GM12865 (cell line): ENCODE measurements around the gene SOX8.

Experiments used
- DNase-seq: peaks from one replicate; pipeline ENCODE4 v3.0.0; 2010; ENCODE audit warnings: low read depth
- H3K4me3 ChIP-seq: 2 replicates; pipeline ENCODE4 v1.5.1; 2011; ENCODE audit warnings: mild to moderate bottlenecking, low read depth, low read length, control low read depth
- TF ChIP-seq, protein P1 (sequence below): IDR thresholded peaks from 2 replicates; pipeline ENCODE4 v1.5.1; 2011; ENCODE audit warnings: low read length, control low read depth, low read depth, inconsistent platforms; ENCODE audit not compliant: insufficient read depth; ENCODE audit errors: missing control alignments

SOX8 gene

DNA sequence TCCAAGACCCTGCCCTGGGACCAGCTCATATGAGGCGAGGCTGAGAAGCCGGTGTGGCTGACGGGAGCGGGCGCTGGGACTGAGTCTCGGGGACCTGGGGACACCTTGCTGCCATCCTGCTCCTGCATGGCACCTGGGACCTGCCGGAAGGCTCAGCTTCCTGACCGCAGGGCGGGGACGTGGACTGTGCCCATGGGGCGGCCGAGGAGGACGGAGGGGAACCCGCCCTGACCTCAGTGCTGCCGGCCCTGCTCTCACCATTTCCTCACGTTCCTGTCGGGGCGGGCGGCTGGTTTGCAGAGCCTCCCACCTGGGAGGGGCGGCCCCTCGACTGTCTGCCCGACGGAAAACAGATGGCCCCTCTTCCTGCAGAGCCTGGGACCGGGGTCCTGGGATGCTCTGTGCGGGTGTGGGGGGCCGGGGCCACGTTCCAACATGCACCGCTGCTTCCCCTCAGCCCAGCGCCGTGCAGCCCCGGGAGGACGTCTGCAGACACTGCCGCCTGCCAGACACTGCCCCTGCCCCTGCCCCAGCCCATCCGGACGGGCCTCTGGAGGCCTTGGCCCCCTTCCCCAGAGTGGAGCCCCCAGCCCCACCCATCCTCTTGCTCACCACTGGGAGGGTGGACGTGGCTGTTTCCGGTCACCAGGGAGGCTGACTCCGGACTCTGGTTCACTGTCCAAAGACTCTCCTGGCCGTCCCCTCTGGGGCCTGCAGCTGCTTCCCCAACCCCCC is 47.1 kb downstream of the SOX8 start:
- H3K4me3 ChIP-seq, result no peak overlapping the region
- TF ChIP-seq, protein P1, sequence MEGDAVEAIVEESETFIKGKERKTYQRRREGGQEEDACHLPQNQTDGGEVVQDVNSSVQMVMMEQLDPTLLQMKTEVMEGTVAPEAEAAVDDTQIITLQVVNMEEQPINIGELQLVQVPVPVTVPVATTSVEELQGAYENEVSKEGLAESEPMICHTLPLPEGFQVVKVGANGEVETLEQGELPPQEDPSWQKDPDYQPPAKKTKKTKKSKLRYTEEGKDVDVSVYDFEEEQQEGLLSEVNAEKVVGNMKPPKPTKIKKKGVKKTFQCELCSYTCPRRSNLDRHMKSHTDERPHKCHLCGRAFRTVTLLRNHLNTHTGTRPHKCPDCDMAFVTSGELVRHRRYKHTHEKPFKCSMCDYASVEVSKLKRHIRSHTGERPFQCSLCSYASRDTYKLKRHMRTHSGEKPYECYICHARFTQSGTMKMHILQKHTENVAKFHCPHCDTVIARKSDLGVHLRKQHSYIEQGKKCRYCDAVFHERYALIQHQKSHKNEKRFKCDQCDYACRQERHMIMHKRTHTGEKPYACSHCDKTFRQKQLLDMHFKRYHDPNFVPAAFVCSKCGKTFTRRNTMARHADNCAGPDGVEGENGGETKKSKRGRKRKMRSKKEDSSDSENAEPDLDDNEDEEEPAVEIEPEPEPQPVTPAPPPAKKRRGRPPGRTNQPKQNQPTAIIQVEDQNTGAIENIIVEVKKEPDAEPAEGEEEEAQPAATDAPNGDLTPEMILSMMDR, result no peak
- DNase-seq, result no peak

DNA sequence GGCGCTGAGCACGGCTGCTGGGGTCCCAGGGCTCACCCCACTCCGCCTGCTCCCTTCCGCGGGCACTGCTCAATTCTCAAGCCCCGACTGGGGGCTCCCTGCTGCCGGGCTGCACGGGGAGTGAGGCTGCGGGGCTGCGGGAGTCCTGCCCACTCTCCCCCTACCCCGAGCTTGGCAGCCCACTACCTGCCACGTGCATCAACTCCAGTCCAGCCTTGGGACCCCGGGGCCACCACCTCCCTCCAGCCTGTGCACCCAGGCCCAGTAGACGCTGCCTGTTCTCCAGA is 47.6 kb downstream of the SOX8 start:
- TF ChIP-seq, protein P1, result no peak

DNA sequence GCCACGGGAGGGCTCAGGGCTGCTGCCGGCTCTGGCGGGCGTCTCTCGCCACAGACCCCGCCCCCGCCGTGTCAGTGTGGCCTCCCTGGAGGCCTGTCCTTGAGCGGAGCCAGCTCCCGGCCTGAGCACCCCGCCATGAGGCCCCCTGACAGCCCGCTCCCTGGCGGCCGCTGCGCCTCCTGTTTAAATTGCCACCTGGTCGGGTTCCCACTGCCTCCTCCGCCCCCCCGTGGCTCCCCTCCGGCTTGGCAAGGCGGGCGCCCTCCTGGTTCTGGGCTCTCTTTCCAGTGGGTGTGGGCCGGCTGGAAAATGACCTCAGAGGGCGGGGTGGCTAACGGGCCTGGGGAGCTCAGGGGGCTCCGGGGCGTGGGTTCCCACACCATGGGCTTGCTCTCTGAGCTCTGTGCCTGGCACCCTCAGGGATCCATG is 48.9 kb downstream of the SOX8 start:
- H3K4me3 ChIP-seq, result no peak overlapping the region
- no peak for DNase-seq
- TF ChIP-seq, protein P1, result no peak

More for the DNA sequence above, 47.6 kb downstream of the SOX8 start:
- H3K4me3 ChIP-seq, result no peak overlapping the region
- DNase-seq, result no peak

DNA sequence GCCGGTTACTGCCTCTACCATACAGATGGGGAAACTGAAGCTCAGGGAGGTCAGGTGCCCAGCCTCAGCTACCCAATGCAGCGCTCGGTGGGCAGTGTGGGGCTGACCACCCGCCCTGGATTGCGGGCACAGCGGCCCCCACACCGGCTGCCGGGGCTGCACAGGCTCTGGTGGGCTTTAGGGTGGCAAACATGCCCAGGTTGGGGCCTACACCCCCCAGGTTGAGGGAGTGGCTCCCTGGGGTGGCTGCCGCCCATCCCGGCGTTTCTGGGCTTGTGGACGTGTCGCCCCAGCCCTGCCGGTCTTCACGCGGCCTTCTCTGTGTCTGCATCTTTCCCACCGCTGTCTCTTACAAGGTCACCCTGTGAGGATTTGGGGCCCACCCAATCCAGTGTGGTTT is 50.1 kb downstream of the SOX8 start:
- DNase-seq, result no peak
- no peak overlapping the region for H3K4me3 ChIP-seq
- TF ChIP-seq, protein P1, result no peak

DNA sequence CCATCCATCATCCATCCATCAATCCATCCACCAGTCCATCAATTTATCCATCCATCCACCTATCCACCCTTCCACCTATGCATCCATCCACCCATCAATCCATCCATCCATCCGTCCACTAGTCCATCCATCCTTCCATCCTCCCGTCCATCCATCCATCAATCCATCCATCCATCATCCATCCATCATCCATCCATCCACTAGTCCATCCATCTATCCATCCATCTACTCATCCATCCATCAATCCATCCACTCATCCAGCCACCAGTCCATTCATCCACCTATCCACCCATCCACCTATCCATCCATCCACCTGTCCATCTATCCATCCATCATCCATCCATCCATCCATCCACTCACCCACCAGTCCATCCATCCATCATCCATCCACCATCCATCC is 51.0 kb downstream of the SOX8 start:
- no peak overlapping the region for H3K4me3 ChIP-seq
- DNase-seq, result no peak
- TF ChIP-seq, protein P1, result no peak

DNA sequence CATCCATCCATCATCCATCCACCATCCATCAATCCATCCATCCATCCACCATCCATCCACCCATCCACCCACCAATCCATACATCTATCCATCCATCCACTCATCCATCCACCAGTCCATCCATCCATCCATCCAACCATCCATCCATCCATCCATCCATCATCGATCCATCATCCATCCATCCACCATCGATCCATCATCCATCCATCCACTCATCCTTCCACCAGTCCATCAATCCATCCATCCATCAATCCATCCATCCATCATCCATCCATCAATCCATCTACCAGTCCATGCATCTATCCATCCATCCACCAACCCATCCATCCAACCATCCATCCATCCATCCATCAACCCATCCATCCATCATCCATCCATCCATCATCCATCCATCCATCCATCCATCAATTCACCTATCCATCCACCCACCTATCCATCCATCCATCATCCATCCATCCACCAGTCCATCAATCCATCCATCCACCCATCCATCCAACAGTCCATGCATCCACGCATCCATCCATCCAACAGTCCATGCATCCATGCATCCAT is 51.6 kb downstream of the SOX8 start:
- H3K4me3 ChIP-seq, result no peak overlapping the region
- TF ChIP-seq, protein P1, result no peak
- DNase-seq, result no peak
